GM20000 (cell line): ENCODE data around the gene OGG1.

ENCODE experiments used
- DNase-seq: peaks from one replicate; pipeline ENCODE4 v3.0.0; 2012; ENCODE audit warnings: low spot score
- CTCF ChIP-seq: IDR thresholded peaks from 2 replicates; pipeline ENCODE4 v1.5.1; 2012; ENCODE audit warnings: mild to moderate bottlenecking, control low read depth; ENCODE audit errors: extremely low read depth, missing control alignments

OGG1 gene

GRCh38 chr3:9780910-9781309 is 31.2 kb downstream of the OGG1 start:
- no peak for DNase-seq
- no peak for TF ChIP-seq CTCF

GRCh38 chr3:9781551-9781950 is 31.8 kb downstream of the OGG1 start:
- TF ChIP-seq CTCF, result no peak
- DNase-seq, result no peak

- DNase-seq, result no peak
- TF ChIP-seq CTCF, result no peak
Observed at GRCh38 chr3:9781978-9782603, 32.3 kb downstream of the OGG1 start.

DNA sequence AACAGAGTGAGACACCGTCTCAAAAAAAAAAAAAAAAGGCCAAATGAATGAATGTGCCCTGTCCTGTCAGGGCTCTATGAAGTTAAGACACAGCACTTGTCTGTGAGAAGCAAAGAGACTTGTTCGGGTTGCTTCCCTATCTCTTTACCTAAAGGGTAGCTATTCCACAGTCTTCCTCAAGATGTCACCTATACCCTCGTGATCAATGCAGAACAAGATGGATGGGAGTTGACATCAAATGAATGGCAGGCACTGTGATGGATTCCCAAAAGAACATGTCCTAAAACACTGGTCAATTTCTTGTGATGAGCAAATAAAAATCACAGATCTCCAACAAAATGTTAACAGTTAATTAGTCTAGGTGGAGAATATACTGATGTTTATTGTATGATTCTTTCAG is 33.0 kb downstream of the OGG1 start:
- DNase-seq, result no peak
- peak; percentile 4 for TF ChIP-seq CTCF

GRCh38 chr3:9783954-9784353 is 34.2 kb downstream of the OGG1 start:
- DNase-seq, result no peak
- no peak for TF ChIP-seq CTCF

DNA sequence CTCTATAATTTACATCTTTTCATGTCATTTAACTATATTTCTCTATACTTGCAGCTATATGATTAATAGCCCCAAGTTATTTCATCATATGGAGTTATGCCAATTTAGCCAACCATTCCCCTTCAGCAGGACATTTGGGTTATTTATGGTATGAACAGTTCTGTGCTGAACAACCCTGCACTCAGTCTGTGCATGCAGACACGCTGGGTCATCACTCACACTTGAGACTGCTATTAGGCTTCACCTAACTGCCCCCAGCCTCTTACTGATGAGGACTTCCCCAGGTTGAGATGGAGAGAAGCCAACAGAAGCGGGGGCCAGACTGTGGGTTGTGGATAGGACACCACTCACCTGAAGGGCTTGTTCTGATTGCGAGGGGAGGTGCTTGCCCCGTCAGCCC is 35.2 kb downstream of the OGG1 start:
- no peak for TF ChIP-seq CTCF
- DNase-seq, result no peak

DNA sequence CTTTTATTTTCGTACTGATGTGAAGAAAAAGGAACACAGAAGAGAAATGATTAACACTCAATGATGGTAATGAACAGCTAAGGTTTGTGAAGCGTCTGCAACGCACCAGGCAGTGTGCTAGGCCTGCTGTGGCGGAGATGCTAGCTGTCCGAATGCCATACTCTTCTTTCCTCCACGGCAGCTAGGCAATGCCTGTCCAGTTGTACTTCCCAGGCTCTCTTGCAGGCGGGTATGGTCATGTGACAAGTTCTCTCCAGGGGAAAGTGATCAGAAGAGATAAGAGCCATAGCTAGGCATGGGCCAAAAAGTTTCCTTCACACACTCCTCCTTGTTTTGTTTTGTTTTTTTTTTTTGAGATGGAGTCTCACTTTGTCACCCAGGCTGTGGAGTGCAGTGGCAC is 35.9 kb downstream of the OGG1 start:
- DNase-seq, result no peak
- TF ChIP-seq CTCF, result no peak
